Measurements from ENCODE around the gene C1QL3.

The C1QL3 gene

GRCh38 chr10:16493884-16494536 is 27.7 kb downstream of the C1QL3 start:
- no peak for DNase-seq (ENCODE audit: low read depth)

DNA sequence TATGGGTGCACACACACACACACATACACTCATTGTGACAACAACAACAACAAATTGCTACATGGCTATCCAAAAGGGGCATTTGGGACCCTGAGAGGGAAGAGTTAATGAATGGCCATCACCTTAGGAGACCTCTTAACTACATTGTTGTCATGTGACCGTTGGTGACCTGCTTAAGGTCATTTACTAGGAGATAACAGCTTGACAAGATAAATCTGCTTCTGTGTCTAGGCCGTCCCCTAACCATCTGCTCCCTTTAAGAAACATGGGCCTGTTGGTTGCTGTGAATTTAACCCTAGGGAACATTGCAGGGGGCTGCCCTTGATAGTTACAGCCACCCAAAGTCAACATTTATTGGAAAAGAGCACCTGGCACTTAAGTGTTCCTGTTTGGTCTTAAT is 29.7 kb downstream of the C1QL3 start:
- no peak for DNase-seq (ENCODE audit: low read depth)

DNA sequence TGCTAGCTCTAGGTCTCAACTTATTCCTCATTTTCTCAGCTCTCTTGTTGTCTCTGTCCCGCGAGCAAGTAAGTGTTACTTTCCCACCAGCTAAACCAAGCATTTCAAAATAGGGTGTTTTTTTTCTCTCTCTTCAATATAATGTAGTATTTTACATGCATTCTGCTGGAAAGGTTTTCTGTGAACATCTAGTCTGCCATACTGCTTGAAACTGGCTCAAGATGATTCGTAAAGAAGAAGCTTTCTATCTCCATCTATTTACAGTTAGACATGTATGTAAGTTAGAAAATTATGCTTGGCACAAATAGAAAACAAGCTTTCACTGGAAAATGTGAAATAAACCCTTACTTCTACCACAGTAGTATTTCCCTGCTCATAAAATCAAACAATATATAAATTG is 31.2 kb downstream of the C1QL3 start:
- no peak for DNase-seq (ENCODE audit: low read depth)

- DNase-seq (ENCODE audit: low read depth): no peak
These were observed 38.3 kb downstream of the C1QL3 start for GRCh38 chr10:16483241-16483917.

GRCh38 chr10:16481052-16481728 is 40.5 kb downstream of the C1QL3 start:
- no peak for DNase-seq (ENCODE audit: low read depth)

GRCh38 chr10:16478801-16479200 is 42.9 kb downstream of the C1QL3 start:
- DNase-seq (ENCODE audit: low read depth): no peak

- DNase-seq (ENCODE audit: low read depth): no peak
These were observed 43.9 kb downstream of the C1QL3 start for GRCh38 chr10:16477757-16478156.

- DNase-seq (ENCODE audit: low read depth): no peak
These were observed 48.9 kb downstream of the C1QL3 start for GRCh38 chr10:16472828-16473227.

DNA sequence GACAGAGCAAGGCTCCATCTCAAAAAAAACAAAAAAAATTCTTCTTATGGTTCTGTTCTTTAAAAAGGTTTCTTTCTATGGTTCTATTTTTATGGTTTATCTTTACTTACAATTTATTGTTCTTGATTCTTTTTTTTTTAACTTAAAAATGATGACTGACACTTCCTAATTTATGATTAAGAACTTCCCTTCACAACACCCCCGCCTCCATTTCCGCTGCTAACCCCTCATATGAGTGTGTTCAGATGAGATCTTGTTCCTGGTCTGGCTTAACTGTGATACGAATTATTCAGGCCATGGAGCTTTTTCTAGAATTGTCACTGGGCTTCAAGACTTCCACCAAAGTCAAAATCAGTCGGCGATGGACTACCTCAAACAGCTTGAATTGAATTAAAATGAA is 50.9 kb downstream of the C1QL3 start:
- DNase-seq (ENCODE audit: low read depth): no peak

GRCh38 chr10:16466001-16466400 is 55.7 kb downstream of the C1QL3 start:
- no peak for DNase-seq (ENCODE audit: low read depth)

Measured in EH (cell line).